IPS DF 6.9 (cell line): ENCODE measurements around the gene ARHGEF4.

Source experiments
- DNase-seq: peaks from one replicate; pipeline ENCODE4 v3.0.0-alpha.2; 2013; ENCODE audit warnings: low read depth, low spot score
- H3K27ac ChIP-seq: one replicate; pipeline ENCODE4 v1.5.1; 2013; ENCODE audit warnings: low read length, control low read depth
- H3K27me3 ChIP-seq: 2 replicates; pipeline ENCODE4 v1.6.1; 2013; ENCODE audit warnings: mild to moderate bottlenecking, low read length; ENCODE audit not compliant: control insufficient read depth, insufficient read depth
- H3K36me3 ChIP-seq: 2 replicates; pipeline ENCODE4 v1.6.1; 2013; ENCODE audit warnings: low read length; ENCODE audit not compliant: control insufficient read depth, insufficient read depth
- H3K4me1 ChIP-seq: 2 replicates; pipeline ENCODE4 v1.6.1; 2013; ENCODE audit warnings: low read length; ENCODE audit not compliant: control insufficient read depth, insufficient read depth
- H3K4me3 ChIP-seq: 2 replicates; pipeline ENCODE4 v1.5.1; 2013; ENCODE audit warnings: mild to moderate bottlenecking, low read length
- H3K9me3 ChIP-seq: 2 replicates; pipeline ENCODE4 v1.6.1; 2013; ENCODE audit warnings: low read length, inconsistent platforms; ENCODE audit not compliant: control insufficient read depth, insufficient read depth
- WGBS: extraction: QIAGEN DNeasy Blood & Tissue Kit; methylation state at CpG from one replicate; pipeline ENCODE4 v1.1.7; 2013; ENCODE audit warnings: mixed read lengths, missing lambda C conversion rate; ENCODE audit not compliant: insufficient read length, insufficient coverage; 5-methylcytosine and 5-hydroxymethylcytosine counted together

ARHGEF4 gene

DNA sequence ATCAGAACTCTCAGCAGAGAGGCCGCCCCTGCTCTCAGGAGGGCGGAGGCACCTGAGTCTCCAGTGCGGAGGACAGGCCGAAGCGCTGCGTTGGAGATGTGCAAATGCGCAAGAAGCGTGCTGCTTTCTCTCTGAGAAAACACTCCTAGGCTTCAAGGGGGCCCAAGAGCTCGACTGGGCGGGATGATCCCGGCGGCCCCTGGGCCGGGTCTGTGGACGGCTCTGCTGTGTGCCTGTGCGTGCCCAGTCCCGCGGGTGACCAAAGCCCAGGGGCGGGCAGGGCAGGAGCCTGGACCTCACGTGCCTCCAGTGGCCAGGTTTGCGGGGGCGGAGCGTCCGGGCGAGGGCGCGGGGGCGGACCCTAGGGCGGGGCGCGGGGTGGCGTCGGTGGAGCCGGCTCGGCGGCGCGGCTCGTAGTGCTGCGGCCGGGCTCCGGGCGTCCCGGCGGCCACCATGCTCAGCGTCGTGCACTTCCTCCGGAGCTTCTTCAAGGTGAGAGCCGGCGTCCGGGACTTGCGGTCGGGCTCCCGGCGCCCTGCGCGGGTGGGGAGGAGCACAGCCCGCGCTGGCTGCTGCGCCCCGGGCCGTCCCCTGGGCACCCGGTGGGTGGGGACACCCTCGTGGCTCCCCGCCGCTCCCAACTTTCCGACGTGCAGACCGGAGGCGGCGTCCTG, at the start of gene ARHGEF4:
Gene ARHGEF4, plus strand, starts transcription at position 414 of the 674 bp plus-strand sequence. Its CDS starts 40 bp downstream, at position 454.
- peaks cover 1% of the 10 kb centered on the region; the same call in 1 of the 2 replicates for H3K4me1 ChIP-seq
- H3K27me3 ChIP-seq: peaks cover 5% of the 10 kb centered on the region
- H3K9me3 ChIP-seq: no peaks in the 10 kb centered on the region
- no peak within 1 kb of the TSS for H3K27ac ChIP-seq
- no peak for DNase-seq
- no CpG with 5 or more reads among the region's 70 CpGs for WGBS
- H3K36me3 ChIP-seq: no peaks in the 10 kb centered on the region
- H3K4me3 ChIP-seq: peak within 1 kb of the TSS; percentile 62; the same call in 1 of the 2 replicates

GRCh38 chr2:130787841-130788240, 48.9 kb upstream of the ARHGEF4 start:
- no peaks in the 10 kb centered on the region for H3K36me3 ChIP-seq
- no peaks in the 10 kb centered on the region for H3K27me3 ChIP-seq
- H3K4me1 ChIP-seq: no peaks in the 10 kb centered on the region
- DNase-seq: no peak
- H3K4me3 ChIP-seq: no peak overlapping the region
- no peaks in the 10 kb centered on the region for H3K9me3 ChIP-seq
- WGBS: no CpG with 5 or more reads among the region's 17 CpGs
- no peak overlapping the region for H3K27ac ChIP-seq

DNA sequence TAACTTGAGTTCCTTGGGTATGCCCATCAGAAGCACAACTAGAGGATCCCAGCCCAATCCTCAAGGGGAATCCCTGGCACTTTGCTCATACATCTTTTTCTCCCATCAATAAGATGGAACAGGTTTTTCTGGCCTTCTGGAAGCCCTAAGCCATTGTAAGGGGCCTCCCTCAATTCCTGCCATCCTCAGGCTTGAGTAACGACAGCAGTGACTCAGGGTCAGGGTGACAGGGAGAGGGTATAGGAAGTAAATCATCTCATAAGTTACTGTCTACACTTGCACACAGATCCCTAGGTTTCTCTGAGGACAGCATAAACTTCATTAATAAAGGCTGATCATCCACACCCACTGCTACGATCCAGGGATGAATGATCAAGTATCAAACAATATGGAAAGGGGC, 46.4 kb upstream of the ARHGEF4 start:
- no peak overlapping the region for H3K27ac ChIP-seq
- DNase-seq: no peak
- H3K4me3 ChIP-seq: no peak overlapping the region
- H3K9me3 ChIP-seq: no peaks in the 10 kb centered on the region
- no peaks in the 10 kb centered on the region for H3K27me3 ChIP-seq
- no peaks in the 10 kb centered on the region for H3K36me3 ChIP-seq
- no CpG with 5 or more reads among the region's 2 CpGs for WGBS
- no peaks in the 10 kb centered on the region for H3K4me1 ChIP-seq

GRCh38 chr2:130790804-130791616, 45.7 kb upstream of the ARHGEF4 start:
- H3K9me3 ChIP-seq: no peaks in the 10 kb centered on the region
- no peaks in the 10 kb centered on the region for H3K27me3 ChIP-seq
- no peak overlapping the region for H3K27ac ChIP-seq
- no peaks in the 10 kb centered on the region for H3K4me1 ChIP-seq
- no peak for DNase-seq
- H3K4me3 ChIP-seq: no peak overlapping the region
- WGBS: no CpG with 5 or more reads among the region's 9 CpGs
- H3K36me3 ChIP-seq: no peaks in the 10 kb centered on the region

GRCh38 chr2:130791617-130791939, 45.1 kb upstream of the ARHGEF4 start:
- Histone ChIP-seq H3K27me3 (no peaks in the 10 kb centered on the region), H3K4me3 (no peak overlapping the region), H3K9me3 (no peaks in the 10 kb centered on the region), H3K27ac (no peak overlapping the region), H3K4me1 (no peaks in the 10 kb centered on the region; the same call in 1 of the 2 replicates), H3K36me3 (no peaks in the 10 kb centered on the region)
- no CpG with 5 or more reads among the region's 4 CpGs for WGBS
- DNase-seq: no peak

- Histone ChIP-seq H3K4me1 (no peaks in the 10 kb centered on the region; the same call in 1 of the 2 replicates), H3K4me3 (no peak overlapping the region), H3K27me3 (peaks cover 3% of the 10 kb centered on the region; the same call in 1 of the 2 replicates), H3K9me3 (no peaks in the 10 kb centered on the region), H3K36me3 (no peaks in the 10 kb centered on the region), H3K27ac (no peak overlapping the region)
- DNase-seq: no peak
- no CpG with 5 or more reads among the region's 2 CpGs for WGBS
Measured at GRCh38 chr2:130795431-130795830, 41.3 kb upstream of the ARHGEF4 start.

GRCh38 chr2:130796290-130796689, 40.4 kb upstream of the ARHGEF4 start:
- peaks cover 3% of the 10 kb centered on the region; the same call in 1 of the 2 replicates for H3K27me3 ChIP-seq
- H3K27ac ChIP-seq: no peak overlapping the region
- H3K4me1 ChIP-seq: no peaks in the 10 kb centered on the region; the same call in 1 of the 2 replicates
- DNase-seq: no peak
- H3K36me3 ChIP-seq: no peaks in the 10 kb centered on the region
- no peak overlapping the region for H3K4me3 ChIP-seq
- no CpG with 5 or more reads among the region's 3 CpGs for WGBS
- H3K9me3 ChIP-seq: no peaks in the 10 kb centered on the region

- no peaks in the 10 kb centered on the region for H3K36me3 ChIP-seq
- WGBS: no CpG with 5 or more reads among the region's 96 CpGs
- H3K4me3 ChIP-seq: peak overlapping the region; percentile 71; the same call in 1 of the 2 replicates
- H3K27ac ChIP-seq: no peak overlapping the region
- H3K9me3 ChIP-seq: no peaks in the 10 kb centered on the region
- H3K27me3 ChIP-seq: peaks cover 3% of the 10 kb centered on the region; the same call in 1 of the 2 replicates
- no peaks in the 10 kb centered on the region; the same call in 1 of the 2 replicates for H3K4me1 ChIP-seq
- peak; percentile 76 for DNase-seq
Measured at GRCh38 chr2:130797493-130798435, 39.0 kb upstream of the ARHGEF4 start.

DNA sequence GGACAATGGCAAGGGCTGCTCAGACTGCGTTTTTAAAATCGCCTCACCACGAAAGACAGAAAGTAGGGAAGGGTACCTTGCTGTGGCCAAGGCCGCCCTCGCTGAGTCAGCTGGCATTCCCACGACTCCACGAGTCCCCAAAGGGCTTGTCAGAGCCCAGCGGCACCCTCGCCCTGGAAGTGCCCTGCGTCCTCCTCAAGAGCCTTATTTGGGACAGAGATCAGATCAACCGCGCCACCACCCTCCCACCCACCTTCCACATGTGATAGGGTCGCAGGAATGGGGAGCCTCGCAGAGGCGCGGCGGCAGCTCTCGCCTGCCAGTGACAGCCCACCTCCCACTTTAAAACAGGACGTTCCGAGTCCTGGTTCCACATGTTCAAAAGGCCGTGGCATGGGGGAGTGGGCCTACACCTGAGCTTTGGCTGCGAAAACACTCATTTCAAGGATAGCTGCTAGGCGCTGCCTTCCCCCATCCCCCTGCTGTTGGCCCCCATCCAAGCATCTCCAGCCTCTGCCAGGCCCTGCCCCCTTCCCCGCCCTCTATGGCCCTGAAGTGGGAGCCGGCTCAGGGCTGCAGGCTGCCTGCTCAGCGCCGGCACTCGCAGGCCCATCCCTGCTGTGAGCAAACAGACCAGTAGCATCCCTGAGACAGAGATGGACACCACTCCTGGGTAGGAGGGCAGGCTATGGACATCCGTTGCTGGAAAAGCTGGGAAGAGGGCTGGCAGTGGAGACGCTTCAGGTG, 38.1 kb upstream of the ARHGEF4 start:
- no peak for DNase-seq
- Histone ChIP-seq H3K27me3 (peaks cover 3% of the 10 kb centered on the region; the same call in 1 of the 2 replicates), H3K4me3 (peak overlapping the region; percentile 71; the same call in 1 of the 2 replicates), H3K4me1 (no peaks in the 10 kb centered on the region; the same call in 1 of the 2 replicates), H3K9me3 (no peaks in the 10 kb centered on the region), H3K27ac (no peak overlapping the region), H3K36me3 (no peaks in the 10 kb centered on the region)
- WGBS: no CpG with 5 or more reads among the region's 30 CpGs
